ENCODE data around the gene LAMA2.

LAMA2 gene

DNA sequence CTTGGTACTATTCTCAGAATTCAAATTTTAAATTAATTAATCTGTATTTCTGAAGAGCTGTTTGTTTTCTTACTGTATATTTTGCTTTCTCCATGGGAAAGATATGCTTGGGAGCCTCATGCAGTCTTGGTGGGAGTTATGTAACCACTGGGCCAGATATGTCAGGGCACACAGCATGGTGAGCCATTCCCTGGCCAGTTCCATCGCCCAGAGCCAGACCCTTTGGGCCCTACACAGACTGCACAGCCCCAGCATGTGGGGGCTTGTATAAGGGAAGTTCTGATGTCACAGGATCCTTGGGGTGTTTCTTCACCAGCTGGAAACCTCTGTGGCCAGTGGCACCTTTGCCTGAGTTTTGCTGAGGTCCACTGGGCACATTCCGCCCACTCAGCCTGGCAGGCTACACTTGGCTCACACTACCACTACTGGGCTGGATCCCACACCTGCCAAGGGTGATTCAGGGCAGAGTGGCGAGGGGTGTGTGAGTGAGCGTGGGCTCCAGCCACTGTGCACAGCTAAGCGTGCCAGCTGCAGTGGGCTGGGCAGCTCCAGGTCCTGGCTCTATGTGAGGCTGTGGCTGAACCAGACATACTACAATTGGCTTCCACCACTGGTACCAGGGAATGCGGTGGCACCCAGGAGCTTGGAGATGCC lies 533.5 kb downstream of the LAMA2 start:
- in situ Hi-C loops (cut with MboI; ENCODE audit: low pct_unique_long_range_greater_than_20kb, low sequenced_read_pairs, unreplicated experiment) = no loop called here
- no peak for TF ChIP-seq CTCF (IDR thresholded peaks at IDR 0.05; ENCODE audit: extremely low read depth, insufficient read depth, missing control alignments)
- no peak for DNase-seq (ENCODE audit: low spot score)

DNA sequence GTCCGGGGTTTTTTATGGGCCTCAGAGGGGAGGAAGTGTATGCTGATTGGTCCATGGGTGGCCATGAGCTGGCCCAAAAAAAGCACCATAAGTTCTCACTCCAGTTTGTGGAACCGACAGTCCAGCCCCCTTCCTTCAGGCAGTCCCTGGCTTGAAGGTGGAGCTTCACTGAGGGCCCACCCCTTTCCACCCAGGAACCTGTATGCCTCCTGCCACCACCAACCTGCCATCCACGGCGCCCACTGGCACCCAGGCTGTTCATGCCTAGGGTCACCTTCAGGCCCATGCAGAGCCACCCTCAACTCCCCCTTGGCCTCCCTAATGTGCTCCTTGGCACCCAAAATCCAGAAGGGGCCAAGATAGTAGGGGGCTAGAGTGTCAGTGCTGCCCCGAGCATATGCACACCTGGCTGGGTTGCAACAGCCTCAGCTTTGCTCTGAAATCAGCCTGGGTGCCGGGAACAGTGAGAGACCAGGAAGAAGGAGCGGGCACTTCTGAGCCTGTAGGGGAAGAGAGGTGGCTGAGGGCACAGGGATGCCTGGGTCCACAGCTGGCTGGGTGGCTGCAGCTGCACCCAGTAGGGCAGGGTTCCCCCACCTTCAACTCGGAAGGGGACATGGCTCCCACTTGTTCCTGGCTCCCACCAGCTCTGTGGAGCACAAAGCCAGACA lies 534.6 kb downstream of the LAMA2 start:
- DNase-seq (ENCODE audit: low spot score) = no peak
- TF ChIP-seq CTCF (IDR thresholded peaks at IDR 0.05; ENCODE audit: extremely low read depth, insufficient read depth, missing control alignments) = no peak
- in situ Hi-C loops (cut with MboI; ENCODE audit: low pct_unique_long_range_greater_than_20kb, low sequenced_read_pairs, unreplicated experiment) = no loop called here

GRCh38 chr6:129419324-129419723 lies 536.4 kb downstream of the LAMA2 start:
- no peak for TF ChIP-seq CTCF (IDR thresholded peaks at IDR 0.05; ENCODE audit: extremely low read depth, insufficient read depth, missing control alignments)
- in situ Hi-C loops (cut with MboI; ENCODE audit: low pct_unique_long_range_greater_than_20kb, low sequenced_read_pairs, unreplicated experiment) = no loop called here
- no peak for DNase-seq (ENCODE audit: low spot score)

DNA sequence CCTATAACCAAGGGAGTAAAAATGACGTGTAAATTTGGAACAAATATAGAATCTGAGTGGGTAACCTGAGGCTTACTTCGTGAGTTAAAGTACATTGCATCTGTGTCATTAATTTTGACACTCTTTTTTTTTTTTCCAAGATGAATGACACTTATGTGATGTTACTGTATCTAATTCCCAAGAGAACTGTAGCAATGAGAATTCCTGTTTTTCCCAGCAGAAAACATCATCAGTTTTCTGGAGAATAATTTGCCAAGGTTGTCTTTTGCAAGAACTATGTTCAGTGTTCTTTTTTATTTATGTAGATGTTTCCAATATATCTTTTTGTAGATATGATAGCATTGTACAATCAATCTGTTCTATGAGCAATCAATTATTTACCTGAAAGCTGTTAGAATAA lies 543.4 kb downstream of the LAMA2 start:
- TF ChIP-seq CTCF (IDR thresholded peaks at IDR 0.05; ENCODE audit: extremely low read depth, insufficient read depth, missing control alignments) = no peak
- in situ Hi-C loops (cut with MboI; ENCODE audit: low pct_unique_long_range_greater_than_20kb, low sequenced_read_pairs, unreplicated experiment) = no loop called here

DNA sequence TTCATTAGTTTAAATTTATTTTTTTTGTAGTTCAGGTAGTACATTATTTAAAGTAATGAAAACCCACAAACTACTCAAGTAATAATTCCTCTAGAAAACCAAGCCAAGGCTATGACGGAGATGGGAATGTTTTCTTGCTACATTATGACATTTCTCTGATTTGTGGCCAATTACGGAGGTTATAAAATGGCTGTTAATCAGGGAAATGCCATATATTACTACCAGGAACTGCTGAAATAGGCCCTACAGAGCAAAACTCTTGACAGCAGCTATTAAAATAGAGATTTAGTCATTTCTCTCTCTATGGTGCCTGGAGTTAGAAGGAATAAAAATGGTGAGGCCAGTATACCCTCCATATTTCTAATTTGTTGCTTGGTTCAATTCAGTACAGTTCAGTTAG lies 547.0 kb downstream of the LAMA2 start:
- in situ Hi-C loops (cut with MboI; ENCODE audit: low pct_unique_long_range_greater_than_20kb, low sequenced_read_pairs, unreplicated experiment) = no loop called here
- DNase-seq (ENCODE audit: low spot score) = no peak
- no peak for TF ChIP-seq CTCF (IDR thresholded peaks at IDR 0.05; ENCODE audit: extremely low read depth, insufficient read depth, missing control alignments)

More for the DNA sequence above, 543.4 kb downstream of the LAMA2 start:
- no peak for DNase-seq (ENCODE audit: low spot score)

DNA sequence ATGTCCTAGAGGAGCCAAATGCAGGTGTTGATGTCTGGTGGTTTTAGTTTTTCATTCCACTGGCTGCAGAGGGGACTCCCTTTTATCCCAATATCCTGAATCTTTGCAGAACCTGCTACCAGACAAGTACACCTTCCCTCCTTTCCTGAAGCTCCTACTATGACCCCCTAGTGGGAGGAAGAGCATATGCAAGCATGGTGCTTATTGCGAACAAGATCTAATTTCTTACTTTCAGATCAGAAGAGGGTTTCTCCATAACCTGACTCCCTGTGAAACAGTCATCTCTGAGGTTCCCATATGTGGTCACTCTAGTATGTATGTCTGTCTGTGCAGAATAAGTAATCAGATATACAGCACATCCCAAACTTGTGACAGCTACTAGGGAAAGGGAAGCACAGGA lies 549.8 kb downstream of the LAMA2 start:
- DNase-seq (ENCODE audit: low spot score) = no peak
- TF ChIP-seq CTCF (IDR thresholded peaks at IDR 0.05; ENCODE audit: extremely low read depth, insufficient read depth, missing control alignments) = peak; percentile 5
- in situ Hi-C loops (cut with MboI; ENCODE audit: low pct_unique_long_range_greater_than_20kb, low sequenced_read_pairs, unreplicated experiment) = no loop called here
